NCI-H1092 (cell line): ENCODE results near the gene RPS4Y1.
"Not testable (repeated sequence)": the region's sequence is repeated elsewhere in the genome, so short reads cannot be mapped to it uniquely, and the experiment has no call there.

Experiments used
- DNase-seq: peaks from one replicate; lab custom pipeline; 2025; lab: John Stamatoyannopoulos, UW

RPS4Y1 gene

GRCh38 chrY:2841471-2841893 lies at the start of gene RPS4Y1:
TSS of gene RPS4Y1 (plus strand) at chrY:2841602. CDS start at chrY:2841625, 23 bp downstream.
- DNase-seq, result no peak

- no peak for DNase-seq
Measured at GRCh38 chrY:2796977-2797523, 44.4 kb upstream of the RPS4Y1 start.

DNA sequence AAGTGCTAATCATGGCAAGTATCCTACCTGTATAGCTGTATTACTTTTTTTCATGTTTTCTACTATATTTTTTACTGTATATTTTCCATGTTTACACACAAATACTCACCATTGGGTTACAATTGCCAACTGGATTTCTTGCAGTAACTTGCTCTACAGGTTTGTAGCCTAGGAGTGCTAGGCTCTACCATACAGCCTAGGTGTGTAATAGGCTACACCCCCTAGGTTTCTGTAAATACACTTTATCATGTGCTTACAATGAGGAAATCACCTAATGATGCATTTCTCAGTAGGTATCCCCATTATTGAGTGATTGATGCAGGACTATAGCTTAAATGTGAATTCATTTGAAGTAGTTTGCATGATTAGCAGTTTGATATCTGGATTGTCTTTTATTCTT lies 43.4 kb upstream of the RPS4Y1 start:
- no peak for DNase-seq

GRCh38 chrY:2800246-2800645 lies 41.2 kb upstream of the RPS4Y1 start:
- no peak for DNase-seq

DNA sequence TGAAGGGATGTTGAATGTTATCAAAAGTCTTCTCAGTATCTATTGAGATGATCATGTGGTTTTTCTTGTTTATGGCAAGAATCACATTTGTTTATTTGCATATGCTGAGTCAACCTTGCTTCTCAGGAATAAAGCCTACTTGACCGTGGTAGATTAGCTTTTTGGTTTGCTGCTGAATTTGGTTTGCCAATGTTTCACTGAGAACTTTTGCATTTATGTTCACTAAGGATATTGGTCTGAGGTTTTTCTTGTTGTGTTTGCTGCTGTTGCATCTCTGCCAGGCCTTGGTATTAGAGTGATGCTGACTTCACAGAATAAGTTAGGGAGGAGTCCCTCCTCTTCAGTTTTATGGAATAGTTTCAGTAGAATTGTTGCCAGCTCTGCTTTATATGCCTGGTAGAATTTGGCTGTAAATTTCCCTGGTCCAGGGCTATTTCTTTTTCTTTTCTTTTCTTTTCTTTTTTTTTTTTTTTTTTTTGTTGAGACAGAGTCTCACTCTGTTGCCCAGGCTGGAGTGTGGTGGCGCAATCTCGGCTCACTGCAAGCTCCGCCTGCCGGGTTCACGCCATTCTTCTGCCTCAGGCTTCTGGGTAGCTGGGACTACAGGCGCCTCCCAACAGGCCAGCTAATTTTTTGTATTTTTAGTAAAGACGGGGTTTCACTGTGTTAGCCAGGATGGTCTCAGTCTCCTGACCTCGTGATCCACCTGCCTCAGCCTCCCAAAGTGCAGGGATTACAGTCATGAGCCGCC lies 24.1 kb upstream of the RPS4Y1 start:
- not testable (repeated sequence) for DNase-seq

DNA sequence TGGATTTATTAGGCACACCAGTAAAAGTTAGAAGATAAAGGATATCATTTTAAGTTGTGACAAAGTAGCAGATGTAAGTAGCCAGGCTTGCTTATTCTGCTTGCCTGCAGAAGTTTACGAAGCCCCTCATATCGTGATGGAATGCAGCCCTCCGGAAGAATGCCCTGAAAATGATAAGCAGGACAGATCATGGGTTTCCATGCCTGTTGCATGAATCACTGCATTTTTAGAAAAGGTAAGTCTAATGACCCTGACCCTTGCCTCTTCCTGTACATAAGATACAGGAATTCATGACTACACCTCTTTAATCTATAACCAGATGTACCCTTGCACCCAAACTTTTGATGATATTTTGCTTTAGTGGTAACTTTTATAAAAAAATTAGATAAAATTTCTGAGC lies 16.9 kb upstream of the RPS4Y1 start:
- DNase-seq, result no peak

GRCh38 chrY:2828497-2828896 lies 12.9 kb upstream of the RPS4Y1 start:
- no peak for DNase-seq

DNA sequence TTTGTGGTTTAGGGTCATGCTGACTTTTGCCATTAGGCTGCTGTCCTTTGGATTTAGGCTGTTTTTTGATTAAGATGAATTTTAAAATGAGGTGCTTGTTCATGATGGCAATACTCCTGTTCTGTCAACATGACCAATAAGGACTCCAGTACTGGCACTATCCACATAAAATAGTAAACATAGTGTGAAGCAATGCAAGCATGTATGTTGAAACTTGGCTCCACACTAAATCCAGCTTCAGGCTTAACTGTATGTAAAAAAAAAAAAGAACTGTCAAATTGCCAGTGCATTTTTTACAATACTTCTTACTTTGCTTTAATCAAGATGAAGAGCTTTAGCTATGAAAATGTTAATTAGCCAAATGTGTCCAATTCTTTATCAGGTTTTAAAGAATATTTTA lies 6.2 kb upstream of the RPS4Y1 start:
- DNase-seq, result no peak

GRCh38 chrY:2837078-2837477 lies 4.3 kb upstream of the RPS4Y1 start:
- no peak for DNase-seq

- no peak for DNase-seq
Measured at GRCh38 chrY:2837932-2838331, 3.5 kb upstream of the RPS4Y1 start.

GRCh38 chrY:2846791-2847190 lies 5.4 kb downstream of the RPS4Y1 start:
- DNase-seq, result no peak

- DNase-seq, result no peak
Measured at GRCh38 chrY:2848384-2848783, 7.0 kb downstream of the RPS4Y1 start.

- no peak for DNase-seq
Measured at GRCh38 chrY:2849368-2849767, 8.0 kb downstream of the RPS4Y1 start.

DNA sequence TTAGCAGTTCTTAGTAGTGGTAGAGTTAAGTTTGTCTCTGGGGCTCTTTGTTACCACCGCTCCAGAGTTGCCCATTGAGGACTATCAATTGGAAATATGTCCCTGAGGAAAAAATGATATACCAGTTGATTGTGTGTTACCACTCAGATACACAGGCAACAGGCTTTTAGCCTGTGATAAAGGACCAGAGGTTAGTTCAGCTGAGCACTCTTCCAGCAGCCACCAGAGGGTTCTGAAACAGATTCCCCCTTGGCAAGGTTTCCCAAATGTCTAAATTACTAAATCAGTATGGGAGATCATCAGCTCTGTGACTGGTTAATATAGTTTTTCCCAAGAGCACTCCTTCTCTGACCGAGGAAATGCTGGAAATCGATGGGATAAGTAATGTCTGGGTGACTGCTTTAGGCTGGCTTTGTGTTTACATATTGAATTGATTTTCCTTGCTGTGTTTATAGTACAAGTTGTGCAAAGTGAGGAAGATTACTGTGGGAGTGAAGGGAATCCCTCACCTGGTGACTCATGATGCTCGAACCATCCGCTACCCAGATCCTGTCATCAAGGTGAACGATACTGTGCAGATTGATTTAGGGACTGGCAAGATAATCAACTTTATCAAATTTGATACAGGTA lies 12.9 kb downstream of the RPS4Y1 start:
- DNase-seq, result no peak

DNA sequence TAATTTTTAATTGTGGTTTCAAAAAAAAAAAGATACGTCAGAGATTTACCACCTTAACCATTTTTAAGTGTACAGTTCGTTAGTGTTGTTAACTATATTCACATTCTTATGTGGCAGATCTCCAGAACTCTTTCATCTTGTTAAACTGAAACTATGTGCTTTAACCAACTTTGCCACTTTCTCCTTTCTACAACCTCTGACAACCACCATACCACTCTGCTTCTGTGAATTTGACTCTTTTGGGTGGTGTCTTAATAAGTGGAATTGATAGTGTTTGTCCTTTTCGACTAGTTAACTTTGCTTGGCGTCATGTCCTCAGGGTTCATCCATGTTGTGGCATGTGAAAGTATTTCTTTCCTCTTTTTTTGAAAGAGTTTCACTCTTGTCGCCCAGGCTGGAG lies 15.7 kb downstream of the RPS4Y1 start:
- no peak for DNase-seq

DNA sequence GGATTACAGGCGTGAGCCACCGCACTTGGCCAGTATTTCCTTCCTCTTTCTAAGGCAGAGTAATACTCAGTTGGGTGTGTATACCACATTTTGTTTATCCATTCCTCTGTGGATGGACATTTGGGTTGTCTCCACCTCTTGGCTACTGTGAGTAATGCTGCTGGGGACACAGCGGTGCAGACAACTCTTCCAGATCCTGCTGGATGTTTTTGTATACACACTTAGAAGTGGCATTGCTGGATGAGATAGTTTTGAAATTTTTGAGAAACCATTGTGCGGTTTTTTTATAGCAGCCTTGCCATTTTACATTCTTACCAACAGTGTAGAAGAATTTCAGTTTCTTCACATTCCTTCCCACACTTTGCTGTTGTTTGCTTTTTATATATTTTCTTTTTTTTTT lies 16.3 kb downstream of the RPS4Y1 start:
- no peak for DNase-seq

GRCh38 chrY:2859782-2860181 lies 18.4 kb downstream of the RPS4Y1 start:
- no peak for DNase-seq

GRCh38 chrY:2860511-2860910 lies 19.1 kb downstream of the RPS4Y1 start:
- DNase-seq, result no peak

DNA sequence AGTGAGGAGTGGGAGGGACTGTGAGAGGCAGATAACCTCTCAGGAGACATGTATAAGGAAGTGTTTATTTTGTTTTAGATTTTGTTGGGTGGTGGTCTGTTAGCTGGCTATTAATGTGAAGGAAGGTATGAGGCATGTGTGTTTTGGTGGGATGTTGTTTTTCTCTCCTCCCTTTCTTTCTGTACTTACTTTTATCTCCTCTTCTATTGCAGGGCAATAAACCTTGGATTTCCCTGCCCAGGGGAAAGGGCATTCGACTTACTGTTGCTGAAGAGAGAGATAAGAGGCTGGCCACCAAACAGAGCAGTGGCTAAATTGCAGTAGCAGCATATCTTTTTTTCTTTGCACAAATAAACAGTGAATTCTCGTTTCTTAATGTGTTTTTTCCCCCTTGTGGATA lies 25.2 kb downstream of the RPS4Y1 start:
- DNase-seq, result no peak

- DNase-seq, result no peak
Measured at GRCh38 chrY:2867469-2867868, 26.1 kb downstream of the RPS4Y1 start.

GRCh38 chrY:2868035-2868607 lies 26.7 kb downstream of the RPS4Y1 start:
- DNase-seq, result no peak

- not testable (repeated sequence) for DNase-seq
Measured at GRCh38 chrY:2872234-2872633, 30.8 kb downstream of the RPS4Y1 start.

DNA sequence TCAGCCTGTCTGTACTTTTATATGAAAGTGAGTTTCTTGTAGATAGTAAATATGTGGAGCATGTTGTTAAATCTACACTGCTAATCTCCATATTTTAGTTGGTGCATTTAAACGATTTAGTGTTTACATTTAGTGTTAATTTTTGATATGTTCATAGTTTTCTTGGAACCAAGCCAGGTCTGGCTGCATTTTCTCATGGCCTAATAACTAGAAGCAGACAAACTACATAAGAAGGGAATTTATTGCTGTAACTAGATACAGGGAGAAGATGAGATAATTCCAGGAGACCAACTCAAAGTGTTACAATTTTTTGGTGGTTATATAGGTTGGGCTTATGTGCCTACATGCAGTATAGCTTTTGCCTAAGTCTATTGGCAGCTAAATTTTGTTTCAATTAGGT lies 32.8 kb downstream of the RPS4Y1 start:
- no peak for DNase-seq
